IPS-11a (cell line): ENCODE data around the gene GLRX5.

Experiments
- H3K4me3 ChIP-seq: one replicate; pipeline ENCODE4 v1.5.1; 2013; ENCODE audit warnings: low read depth, low read length, control low read depth

Gene GLRX5

GRCh38 chr14:95531969-95532368, 2.9 kb upstream of the GLRX5 start:
- H3K4me3 ChIP-seq, result no peak overlapping the region

GRCh38 chr14:95533391-95533821, 1.4 kb upstream of the GLRX5 start:
- H3K4me3 ChIP-seq, result peak overlapping the region; percentile 89

- H3K4me3 ChIP-seq, result peak overlapping the region; percentile 89
Measured at GRCh38 chr14:95533822-95534221, 1.0 kb upstream of the GLRX5 start.

- peak overlapping the region; percentile 89 for H3K4me3 ChIP-seq
Measured at GRCh38 chr14:95535226-95536021, 574 bp downstream of the GLRX5 start.

GRCh38 chr14:95536036-95536593, 1.3 kb downstream of the GLRX5 start:
- H3K4me3 ChIP-seq, result peak overlapping the region; percentile 89

GRCh38 chr14:95536671-95537070, 1.8 kb downstream of the GLRX5 start:
- no peak overlapping the region for H3K4me3 ChIP-seq

GRCh38 chr14:95537298-95538089, 2.6 kb downstream of the GLRX5 start:
- no peak overlapping the region for H3K4me3 ChIP-seq

- H3K4me3 ChIP-seq, result no peak overlapping the region
Measured at GRCh38 chr14:95538801-95539509, 4.1 kb downstream of the GLRX5 start.

- H3K4me3 ChIP-seq, result no peak overlapping the region
Measured at GRCh38 chr14:95540236-95540855, 5.5 kb downstream of the GLRX5 start.

GRCh38 chr14:95541346-95541745, 6.5 kb downstream of the GLRX5 start:
- no peak overlapping the region for H3K4me3 ChIP-seq

GRCh38 chr14:95541932-95542930, 7.4 kb downstream of the GLRX5 start:
- H3K4me3 ChIP-seq, result no peak overlapping the region

GRCh38 chr14:95543021-95543420, 8.2 kb downstream of the GLRX5 start:
- H3K4me3 ChIP-seq, result no peak overlapping the region

- H3K4me3 ChIP-seq, result no peak overlapping the region
Measured at GRCh38 chr14:95544588-95544987, 9.7 kb downstream of the GLRX5 start.

- no peak overlapping the region for H3K4me3 ChIP-seq
Measured at GRCh38 chr14:95545515-95546168, 10.8 kb downstream of the GLRX5 start.

GRCh38 chr14:95547272-95547625, 12.4 kb downstream of the GLRX5 start:
- no peak overlapping the region for H3K4me3 ChIP-seq

- no peak overlapping the region for H3K4me3 ChIP-seq
Measured at GRCh38 chr14:95547626-95548327, 12.9 kb downstream of the GLRX5 start.

- no peak overlapping the region for H3K4me3 ChIP-seq
Measured at GRCh38 chr14:95548328-95548929, 13.6 kb downstream of the GLRX5 start.
